GM18951 (cell line): Measurements from ENCODE around the gene THAP9.

ENCODE experiments used
- POLR2A ChIP-seq: IDR thresholded peaks from 4 replicates; pipeline ENCODE4 v1.6.1; 2011; ENCODE audit warnings: mild to moderate bottlenecking; ENCODE audit not compliant: insufficient read length, insufficient read depth; ENCODE audit errors: extremely low read depth
- in situ Hi-C: fragments of 300-500 bp; cut with MboI; formaldehyde crosslinking; loops from one replicate; pipeline ENCODE4 v1.12.0; 2022; ENCODE audit warnings: low sequenced_read_pairs, mixed read lengths, inconsistent platforms; ENCODE audit not compliant: unreplicated experiment

The THAP9 gene

GRCh38 chr4:82886147-82886942 lies 14.2 kb upstream of the THAP9 start:
- TF ChIP-seq POLR2A = no peak
- in situ Hi-C loops = no loop called here

GRCh38 chr4:82889287-82889686 lies 11.2 kb upstream of the THAP9 start:
- in situ Hi-C loops = no loop called here
- no peak for TF ChIP-seq POLR2A

- TF ChIP-seq POLR2A = no peak
- in situ Hi-C loops = no loop called here
Measured at GRCh38 chr4:82890528-82890900, 10.0 kb upstream of the THAP9 start.

GRCh38 chr4:82890901-82891706 lies 9.4 kb upstream of the THAP9 start, which contains the start of gene SEC31A:
SEC31A (minus strand) TSS chr4:82891153; CDS start chr4:82881936, 9,217 bp downstream.
- in situ Hi-C loops = no loop called here
- peak; percentile 96 for TF ChIP-seq POLR2A

- in situ Hi-C loops = no loop called here
- no peak for TF ChIP-seq POLR2A
Measured at GRCh38 chr4:82891707-82892466, 8.6 kb upstream of the THAP9 start.

GRCh38 chr4:82892467-82892802 lies 8.1 kb upstream of the THAP9 start:
- in situ Hi-C loops = no loop called here
- no peak for TF ChIP-seq POLR2A

- in situ Hi-C loops = no loop called here
- no peak for TF ChIP-seq POLR2A
Measured at GRCh38 chr4:82893942-82894341, 6.6 kb upstream of the THAP9 start.

- no peak for TF ChIP-seq POLR2A
- in situ Hi-C loops = no loop called here
Measured at GRCh38 chr4:82896755-82897154, 3.8 kb upstream of the THAP9 start.

- TF ChIP-seq POLR2A = no peak
- in situ Hi-C loops = no loop called here
Measured at GRCh38 chr4:82898322-82899243, 2.0 kb upstream of the THAP9 start.

GRCh38 chr4:82899374-82900065 lies 1.0 kb upstream of the THAP9 start:
- TF ChIP-seq POLR2A = no peak
- in situ Hi-C loops = no loop called here

GRCh38 chr4:82900066-82900410 lies 497 bp upstream of the THAP9 start:
- TF ChIP-seq POLR2A = no peak
- in situ Hi-C loops = no loop called here

- TF ChIP-seq POLR2A = no peak
- in situ Hi-C loops = no loop called here
Measured at GRCh38 chr4:82901183-82901718, 716 bp downstream of the THAP9 start.
